Right hindlimb (tissue), 1 donor: Measurements from ENCODE around the gene STRADB.
A peak's percentile ranks its signal among the peaks of the same experiment; 100 is the strongest.
"Not testable (repeated sequence)": the region's sequence is repeated elsewhere in the genome, so short reads cannot be mapped to it uniquely, and the experiment has no call there.

Experiments used
- DNase-seq: peaks from one replicate; pipeline ENCODE4 v3.0.0-alpha.2; 2018

STRADB gene

DNA sequence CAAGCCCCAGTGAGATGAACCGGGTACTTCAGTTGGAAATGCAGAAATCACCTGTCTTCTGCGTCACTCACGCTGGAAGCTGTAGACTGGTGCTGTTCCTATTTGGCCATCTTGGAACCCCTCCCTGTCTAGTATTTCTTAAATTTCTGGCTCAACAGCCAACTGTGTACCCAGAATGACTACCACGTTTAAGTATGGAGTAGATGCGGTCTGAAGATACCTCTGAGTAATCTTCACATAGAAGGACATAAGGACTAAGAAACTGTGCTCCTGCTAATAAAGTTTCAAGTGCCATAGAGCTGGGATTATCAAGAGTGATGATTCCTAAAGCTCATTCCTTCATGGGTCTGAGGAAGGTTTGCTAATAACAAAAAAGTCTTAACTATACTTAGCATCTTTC is 20.7 kb upstream of the STRADB start:
- no peak for DNase-seq

DNA sequence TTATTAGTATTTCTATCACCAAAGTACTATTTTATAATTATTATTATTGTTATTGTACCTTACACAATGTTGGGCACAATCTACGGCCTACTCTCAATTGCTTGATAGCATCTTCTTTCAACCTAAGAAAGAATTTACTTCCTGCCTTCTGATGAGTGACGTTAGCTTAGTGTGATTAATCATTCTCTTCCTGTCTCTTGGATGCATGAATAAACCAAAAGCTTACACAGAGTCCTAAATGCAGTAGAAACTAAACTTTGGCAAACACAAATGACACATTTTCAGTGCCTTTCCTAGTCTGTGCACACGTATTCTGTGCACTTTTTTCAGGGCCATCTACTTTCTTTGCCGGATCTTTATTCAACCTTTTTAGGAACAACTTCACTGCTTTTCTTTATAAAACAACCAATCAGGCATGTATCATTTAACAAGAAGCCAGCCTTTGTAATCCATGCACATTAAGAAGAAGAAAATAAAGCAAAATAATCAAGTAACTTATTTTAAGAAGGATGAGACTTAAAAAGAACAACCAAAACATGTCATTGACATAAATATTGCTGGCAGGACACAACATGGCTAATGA is 19.4 kb upstream of the STRADB start:
- DNase-seq, result no peak

DNA sequence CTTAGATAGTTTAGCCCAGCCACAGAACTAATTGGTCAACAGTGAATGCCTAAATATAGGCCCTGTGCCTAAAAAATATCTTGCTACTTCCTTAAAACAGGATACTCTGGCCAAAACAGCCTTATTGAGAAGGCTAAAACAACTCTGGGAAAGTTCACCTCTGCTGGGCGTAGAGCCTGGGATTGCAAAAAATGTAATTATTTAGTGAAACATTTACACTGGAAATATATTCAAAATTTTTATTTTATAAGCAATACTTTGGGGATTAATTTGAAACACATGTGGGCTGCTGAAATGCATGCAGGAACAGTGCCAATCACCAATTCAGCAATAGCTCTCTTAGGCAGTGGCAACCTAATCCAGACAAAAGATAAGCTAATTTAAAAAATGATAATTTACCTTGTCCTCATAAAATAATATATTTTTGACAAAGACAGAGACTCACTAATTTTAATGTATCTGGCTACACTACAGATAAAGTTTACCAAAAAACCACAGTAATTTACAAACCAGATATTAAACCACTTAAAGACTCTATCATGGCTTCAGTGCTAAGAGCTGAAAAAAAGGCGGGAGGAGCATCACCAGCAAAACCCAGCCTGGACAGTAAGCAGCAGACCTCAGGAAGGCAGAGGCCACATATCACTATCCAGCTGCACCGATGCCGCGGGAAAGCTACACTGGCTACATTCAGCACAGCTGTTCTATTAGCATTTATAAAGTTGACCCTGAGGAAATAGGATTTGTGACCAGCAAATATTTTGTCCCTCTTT is 18.7 kb upstream of the STRADB start:
- DNase-seq, result peak; percentile 53

DNA sequence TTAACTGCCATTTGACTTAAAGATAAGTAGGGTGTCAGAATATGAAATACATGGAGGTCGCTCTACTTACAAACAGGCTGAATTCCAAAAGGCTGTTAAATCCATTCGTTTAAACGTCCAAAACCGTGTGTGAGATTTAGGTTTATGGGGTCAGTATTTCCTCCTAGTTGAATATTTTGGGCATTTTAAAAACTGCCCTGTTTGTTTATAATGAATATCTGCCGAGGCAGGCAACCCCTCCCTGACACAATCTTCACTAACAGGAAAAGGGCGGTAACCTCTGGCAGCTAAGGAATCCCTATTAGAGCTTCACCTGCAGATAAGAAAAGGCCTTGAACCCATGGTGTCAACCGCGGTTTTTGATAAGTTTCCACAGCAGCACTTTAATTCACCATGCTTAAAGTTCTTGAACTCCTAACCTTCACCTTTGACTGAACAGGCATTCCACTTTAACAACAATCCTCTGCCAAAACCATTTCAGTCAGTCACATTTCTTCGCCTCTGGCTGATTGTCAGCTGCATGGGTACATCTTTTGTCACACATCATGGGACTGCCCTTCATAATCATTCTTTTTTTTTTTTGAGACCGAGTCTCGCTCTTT is 18.0 kb upstream of the STRADB start:
- no peak for DNase-seq

DNA sequence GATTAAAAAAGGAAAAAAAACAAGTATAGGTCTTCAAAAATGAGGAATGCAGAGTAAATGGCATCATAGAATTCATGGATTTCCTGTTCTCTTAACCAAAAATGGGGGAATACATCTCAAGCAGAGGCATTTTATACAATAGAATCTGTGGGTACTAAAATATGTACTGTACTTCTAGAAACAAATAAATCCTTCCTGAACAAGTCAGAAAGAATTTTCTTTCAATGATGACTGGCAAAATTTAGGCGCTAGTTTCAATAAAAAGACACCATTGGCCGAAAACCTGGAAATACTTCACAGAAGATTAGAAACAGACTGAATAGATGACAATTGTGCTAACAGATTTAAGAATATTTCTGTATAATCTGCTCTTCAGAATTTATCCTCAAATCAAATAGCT is 15.4 kb upstream of the STRADB start:
- DNase-seq, result no peak

DNA sequence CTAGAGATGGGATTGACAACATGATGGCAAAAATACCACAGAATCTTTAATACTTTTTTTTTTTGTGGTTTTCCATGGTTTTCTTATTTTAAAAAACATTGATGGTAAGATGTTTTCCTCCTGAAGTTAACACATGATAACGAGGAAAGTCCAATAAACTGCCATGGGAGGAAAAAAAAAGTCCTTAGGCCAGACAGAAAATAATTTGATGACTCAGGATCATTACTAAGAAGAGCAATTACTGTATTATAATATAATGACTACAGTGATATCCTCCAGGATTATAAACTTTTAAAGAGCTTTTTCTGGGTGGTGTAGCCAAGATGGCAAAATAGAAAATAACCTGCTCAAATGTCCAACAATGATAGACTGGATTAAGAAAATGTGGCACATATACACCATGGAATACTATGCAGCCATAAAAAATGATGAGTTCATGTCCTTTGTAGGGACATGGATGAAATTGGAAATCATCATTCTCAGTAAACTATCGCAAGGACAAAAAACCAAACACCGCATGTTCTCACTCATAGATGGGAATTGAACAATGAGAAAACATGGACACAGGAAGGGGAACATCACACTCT is 12.1 kb upstream of the STRADB start:
- not testable (repeated sequence) for DNase-seq

DNA sequence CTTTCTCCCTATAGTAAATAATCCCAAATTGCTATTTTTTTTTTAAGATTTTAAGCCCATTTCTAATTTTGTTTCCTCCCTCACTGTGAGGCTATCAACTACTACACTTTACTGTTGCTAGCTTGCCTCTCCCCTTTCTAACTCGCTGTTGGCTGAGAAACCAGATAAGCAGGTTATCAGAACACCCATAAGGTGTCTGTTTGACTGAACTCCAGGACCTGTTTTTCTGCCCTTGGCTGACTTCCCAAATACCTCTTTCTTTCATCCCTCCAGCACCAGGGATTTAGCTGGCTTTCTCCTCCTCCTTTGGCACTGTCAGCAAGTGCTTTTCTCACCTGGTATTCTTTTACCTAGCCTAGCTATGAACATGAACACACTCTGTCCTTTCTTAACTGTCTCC is 11.4 kb upstream of the STRADB start:
- no peak for DNase-seq

DNA sequence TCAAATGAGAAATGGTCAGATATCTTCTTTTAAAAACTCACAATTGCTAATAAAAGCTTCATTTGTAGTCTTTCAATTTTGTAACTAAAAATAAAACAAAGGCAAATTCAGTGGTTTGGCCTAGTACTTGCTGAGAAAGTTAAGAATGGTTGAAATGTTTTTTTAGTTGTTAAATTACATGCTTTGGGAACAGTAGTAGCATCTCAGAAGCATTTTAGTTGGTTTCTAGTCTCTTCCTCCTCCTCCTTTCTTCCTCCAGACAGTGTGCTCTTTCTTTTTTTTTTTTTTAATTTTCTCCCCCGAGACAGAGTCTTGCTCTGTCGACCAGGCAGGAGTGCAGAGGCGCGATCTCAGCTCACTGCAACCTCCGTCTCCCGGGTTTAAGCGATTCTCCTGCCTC is 10.1 kb upstream of the STRADB start:
- no peak for DNase-seq

DNA sequence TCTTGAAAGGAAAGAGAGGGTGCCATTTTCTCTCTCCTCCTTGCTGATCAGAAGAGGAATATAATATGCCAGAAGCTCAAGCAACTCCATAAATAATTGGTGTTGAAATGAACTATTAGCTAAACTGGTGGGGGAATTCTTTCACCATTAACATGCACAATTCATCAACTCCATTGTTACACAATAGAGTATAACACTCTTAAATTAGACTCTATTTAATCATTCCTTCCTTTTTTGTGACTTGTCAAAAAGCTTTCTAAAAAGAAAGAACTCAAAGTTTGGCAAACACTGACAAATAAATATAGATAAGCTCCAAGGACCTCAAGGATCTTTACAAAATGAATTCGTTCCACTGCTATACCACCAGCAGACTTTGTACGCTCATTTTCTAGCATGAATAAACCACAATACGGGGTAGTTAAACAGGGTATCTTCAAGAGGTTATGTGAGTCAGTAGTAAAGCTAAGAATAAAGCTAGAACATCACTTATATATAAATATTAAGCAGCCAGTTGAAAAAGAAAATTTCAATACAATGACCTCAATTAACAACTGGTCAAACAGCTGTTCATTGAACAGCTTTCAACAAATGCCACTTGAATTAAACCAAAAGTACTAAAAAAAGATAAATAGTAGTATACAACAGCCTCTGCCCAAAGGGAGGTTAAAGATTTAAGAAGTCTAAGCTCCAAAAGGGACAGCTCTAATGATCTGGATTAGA is 6.6 kb upstream of the STRADB start:
- no peak for DNase-seq

DNA sequence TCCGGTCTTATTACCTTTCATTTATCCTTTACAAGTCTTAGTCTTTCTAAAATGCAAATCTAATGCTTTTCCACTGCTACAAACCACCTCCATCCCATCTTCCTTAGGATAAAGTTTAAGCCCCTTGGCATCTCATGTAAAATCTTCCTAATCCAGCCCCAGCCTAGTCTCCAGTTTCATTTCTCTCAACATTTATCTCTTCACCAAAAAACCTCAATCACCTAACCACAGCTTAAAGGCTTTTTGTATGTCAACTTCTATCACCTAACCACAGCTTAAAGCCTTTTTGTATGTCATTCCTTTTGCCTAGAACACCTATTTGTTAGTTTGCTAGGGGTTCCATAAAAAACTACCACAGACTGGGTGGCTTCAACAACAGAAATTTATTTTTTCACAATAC is 4.5 kb upstream of the STRADB start:
- DNase-seq, result no peak

DNA sequence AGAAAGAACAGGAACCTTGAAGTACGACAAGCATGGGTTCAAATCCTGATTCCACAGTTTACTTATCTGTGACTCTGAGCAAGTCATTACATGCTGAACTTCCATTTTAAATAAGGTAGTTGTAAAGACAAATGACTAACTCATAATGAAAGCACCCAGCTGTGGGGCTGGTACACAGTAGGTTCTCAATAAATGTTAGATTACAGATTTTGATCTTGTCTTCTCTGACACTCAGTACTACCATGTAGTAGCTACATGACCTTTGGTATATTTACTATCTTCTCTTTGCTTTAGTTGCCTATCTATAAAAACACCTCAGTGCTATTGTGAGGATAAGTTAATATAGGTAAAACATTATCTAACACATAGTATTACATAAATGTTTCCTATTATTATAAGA is 3.5 kb upstream of the STRADB start:
- no peak for DNase-seq

DNA sequence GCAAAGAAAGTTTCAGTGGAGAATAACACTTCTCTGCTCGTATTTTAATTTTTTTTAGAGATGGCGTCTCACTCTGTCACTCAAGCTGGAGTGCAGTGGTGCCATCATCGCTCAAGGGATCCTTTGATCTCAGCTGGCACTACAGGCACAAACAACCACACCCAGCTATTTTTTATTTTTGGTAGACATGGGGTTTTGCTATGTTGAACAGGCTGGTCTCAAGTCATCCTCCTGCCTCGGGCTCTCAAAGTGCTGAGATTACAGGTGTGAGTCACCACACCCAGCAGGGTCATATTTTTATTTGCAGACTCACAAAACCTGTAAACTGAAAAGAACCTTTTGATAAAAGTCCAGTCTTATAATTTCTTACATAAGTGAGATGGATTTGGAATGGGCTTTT is 2.8 kb upstream of the STRADB start:
- no peak for DNase-seq

DNA sequence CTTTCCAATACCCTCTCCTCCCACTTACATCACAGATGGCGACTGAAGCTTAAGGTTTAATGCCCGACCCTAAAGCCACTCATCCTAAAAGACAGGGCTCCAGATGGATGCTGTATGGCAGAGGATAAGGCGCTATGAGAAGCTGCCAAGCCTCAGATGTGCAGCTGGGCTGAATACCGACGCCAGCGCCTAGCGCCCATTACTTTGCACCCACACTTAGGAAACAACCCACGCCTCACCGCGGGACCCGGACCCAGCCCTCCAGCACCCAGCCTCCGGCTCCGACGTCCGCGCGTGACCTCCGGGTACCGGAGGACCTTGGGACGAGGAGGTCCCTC is 617 bp upstream of the STRADB start:
- no peak for DNase-seq

DNA sequence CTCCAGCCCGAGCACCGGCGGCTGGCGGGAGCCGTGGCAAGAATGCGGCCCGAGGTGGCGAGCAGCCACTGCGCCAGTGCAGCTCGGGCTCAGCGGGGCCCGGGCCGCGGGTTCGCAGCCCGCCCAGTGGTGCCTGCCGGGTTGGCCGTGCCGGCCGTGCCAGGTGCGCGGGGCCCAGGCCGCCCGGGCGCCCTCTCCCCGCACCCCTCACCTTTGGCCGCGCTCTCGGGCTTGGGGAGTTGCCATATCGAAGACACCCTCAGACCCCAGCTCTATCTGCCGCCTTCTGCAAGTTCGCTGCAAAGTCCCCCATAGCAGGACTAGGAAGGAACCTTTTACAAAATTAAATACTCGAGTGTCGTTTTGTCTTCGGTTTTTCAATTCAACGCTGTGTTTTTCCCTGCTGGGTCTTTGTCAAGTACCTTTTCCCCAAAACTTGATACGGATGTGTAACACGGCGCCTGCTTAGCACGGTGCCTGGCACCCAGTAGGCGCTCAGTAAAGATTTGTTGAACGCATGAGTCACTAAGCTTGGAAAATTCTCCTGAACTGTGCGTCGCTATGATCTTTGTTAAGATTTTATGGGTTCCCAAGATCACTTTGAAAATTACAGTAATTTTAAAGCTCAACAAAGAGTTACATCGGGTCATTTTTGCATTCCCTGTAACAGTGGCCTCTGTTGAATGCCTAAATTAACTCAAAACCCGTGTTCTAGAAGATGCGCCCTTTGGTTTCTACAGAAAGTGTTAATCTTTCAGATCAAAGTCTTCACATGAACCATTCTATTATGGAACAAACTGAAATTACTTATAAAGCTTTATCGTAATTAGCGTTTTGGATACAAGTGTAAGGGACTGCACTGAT is 750 bp downstream of the STRADB start:
- DNase-seq, result no peak

DNA sequence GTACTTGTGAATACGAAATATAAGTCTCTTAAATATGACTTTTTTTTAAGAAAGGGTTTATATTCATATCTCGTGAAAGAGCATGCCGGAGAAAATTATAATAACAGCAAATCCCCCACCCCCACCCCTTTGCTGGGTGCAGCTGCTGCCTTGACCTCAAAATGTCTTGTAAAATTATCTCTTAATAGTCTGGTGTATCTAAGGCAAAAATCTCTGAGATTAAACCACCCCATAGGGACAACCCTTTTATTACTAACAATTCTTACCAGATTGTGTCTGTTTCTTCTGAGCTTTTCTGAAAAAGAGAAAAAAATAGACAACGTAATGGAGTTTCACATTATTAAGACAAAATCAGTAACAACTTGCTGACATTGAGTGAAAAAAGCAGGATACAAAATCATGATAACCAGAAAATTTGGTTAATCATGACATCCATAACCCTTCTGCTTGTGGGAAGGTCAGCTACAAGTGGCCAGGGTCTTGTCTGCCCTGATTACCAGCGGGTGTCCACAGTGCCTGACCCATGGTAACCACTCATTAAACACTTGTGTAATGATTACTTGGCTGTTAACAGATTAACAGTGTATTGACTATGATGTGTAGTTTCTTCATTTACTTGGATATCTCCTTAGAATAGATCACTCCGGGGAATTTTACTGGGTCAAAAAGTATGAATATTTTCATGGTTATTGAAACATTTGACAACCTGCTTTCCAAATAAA is 1.5 kb downstream of the STRADB start:
- DNase-seq, result no peak

DNA sequence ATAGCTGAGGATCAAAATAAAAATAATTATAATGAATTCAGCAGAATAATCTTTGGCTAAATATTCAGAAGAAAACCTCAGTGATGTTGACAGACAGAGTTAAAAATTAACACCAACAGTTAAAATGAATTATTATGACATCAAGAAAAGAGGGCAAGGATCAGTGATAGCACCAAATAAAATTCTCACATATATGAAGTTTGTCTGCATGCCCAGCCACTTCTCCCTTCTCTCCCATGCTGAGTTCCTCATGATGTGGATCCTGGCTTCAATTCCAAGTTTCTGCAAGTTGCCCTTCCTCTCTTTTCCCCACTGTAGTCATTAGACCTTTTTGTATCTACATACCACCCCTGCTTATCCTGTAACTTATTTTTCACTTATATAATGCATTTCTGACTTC is 6.8 kb downstream of the STRADB start:
- DNase-seq, result no peak

DNA sequence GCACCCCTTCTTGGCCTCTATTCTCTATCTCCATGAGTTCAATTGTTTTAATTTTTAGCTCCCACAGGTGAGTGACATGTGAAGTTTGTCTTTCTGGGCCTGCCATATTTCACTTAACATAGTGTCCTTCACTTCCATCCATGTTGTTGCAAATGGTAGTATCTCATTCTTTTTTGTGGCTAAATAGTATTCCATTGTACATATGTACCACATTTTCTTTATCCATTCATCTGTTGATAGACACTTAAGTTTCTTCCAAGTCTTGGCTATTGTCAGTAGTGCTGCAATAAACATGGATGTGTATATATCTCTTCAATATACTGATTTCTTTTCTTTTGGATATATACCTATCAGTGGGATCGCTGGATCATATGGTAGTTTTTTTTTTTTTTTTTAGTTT is 9.0 kb downstream of the STRADB start:
- DNase-seq, result no peak

DNA sequence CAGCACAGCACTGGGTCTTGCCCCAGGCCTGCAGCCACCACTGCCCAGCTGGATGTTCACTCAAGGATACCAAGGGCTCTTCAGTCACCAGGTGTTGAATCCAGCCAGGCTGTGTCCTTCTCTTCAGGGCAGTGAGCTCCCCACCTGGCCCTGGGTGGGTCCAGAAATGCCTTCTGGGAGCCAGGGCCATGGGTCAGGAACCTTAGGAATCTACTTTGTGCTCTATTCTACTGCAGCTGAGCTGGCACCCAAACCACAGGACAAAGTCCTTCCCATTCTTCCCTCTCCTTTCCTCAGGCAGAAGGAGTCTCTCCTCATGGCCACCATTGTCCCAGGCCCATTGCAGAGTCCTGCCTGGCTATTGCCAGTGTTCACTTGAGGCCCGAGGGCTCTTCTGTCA is 13.0 kb downstream of the STRADB start:
- DNase-seq, result no peak

DNA sequence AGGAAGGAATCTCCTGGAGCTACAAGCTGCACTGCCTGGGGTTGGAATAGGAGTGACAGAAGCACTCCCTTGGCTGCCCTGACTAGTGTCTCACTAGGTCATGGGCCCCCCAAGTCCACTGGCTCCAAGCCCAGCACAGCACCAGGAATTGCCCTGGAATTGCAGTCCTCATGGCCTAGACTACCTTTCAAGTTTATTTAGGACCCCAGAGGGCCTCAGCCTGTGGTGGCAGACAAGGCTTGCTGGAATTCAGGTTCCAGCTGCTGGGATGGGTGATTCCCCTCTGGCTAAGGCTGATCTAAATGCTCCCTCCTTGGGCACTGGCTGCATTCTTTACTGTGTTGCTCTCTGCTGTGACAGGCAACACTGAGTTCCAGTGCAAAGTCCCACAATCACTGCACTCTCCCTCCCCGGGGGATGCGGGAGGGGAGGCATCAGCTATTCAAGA is 14.0 kb downstream of the STRADB start:
- DNase-seq, result peak; percentile 32

DNA sequence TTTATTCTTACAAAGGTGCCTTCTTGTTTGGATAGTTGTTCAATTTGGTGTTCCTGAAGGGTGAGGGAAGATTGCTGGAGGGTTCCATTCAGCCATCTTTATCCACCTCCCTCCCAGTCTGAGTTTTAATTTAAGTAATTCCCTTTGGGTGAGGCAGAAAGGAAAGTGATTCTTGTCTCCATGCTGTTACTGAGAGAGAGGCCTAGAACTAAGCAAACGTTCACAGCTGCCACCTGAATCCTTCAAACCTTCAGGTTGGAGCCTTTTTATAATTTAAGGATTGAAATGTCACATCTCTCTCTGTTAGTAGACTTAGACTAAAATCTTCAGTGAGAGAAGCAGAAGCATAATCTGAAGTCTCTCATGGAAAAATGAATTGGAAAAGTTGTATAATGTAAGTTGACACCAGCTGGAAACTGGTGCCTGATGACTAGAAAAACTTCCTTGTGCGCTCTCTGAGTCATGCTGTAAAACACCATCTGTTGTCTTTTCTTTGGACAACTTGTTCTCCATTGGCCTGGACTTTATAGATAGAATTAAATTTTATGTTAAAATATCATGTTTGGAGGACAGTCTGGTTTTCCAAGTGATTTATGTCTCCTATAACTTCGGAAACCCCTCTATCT is 14.6 kb downstream of the STRADB start:
- DNase-seq, result no peak

DNA sequence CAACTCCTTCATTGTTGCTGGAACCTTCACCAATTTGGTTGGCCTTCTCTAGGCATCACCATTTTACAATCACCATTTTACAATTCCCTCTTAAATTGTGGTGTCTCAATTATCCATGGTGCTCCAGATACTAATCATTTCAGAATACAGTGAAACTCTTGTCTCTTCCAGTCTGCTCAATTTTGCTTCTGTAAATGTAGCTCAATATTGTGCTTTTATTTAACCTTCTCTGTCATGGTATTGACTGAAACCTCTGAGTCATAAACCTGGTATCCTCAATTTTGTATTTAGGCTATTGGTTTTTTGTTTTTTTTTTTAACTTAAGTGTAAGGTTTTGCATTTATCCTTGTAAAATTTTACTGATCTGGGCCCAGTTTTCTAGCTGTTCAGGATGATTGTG is 16.1 kb downstream of the STRADB start:
- no peak for DNase-seq
